OCI-LY1 (cell line): Measurements from ENCODE around the gene SPATA9.

Experiments used
- H2AFZ ChIP-seq: fragments of 200-600 bp; sonication (generic), shearing (Covaris generic); 2 replicates; pipeline ENCODE4 v1.6.0; 2014; ENCODE audit warnings: antibody characterized with exemption, mild to moderate bottlenecking, low read length
- H3F3A ChIP-seq: fragments of 200-600 bp; sonication (generic), shearing (Covaris generic); 2 replicates; pipeline ENCODE4 v1.6.0; 2014; ENCODE audit warnings: mild to moderate bottlenecking, antibody characterized with exemption, low read length, moderate library complexity; ENCODE audit not compliant: insufficient read depth
- H3K27ac ChIP-seq: fragments of 200-600 bp; sonication (generic); 2 replicates; pipeline ENCODE4 v1.5.1; 2014; ENCODE audit warnings: low read length, mixed run types, mild to moderate bottlenecking, low read depth; ENCODE audit not compliant: poor library complexity, severe bottlenecking
- H3K27me3 ChIP-seq: fragments of 200-600 bp; sonication (generic); 2 replicates; pipeline ENCODE4 v1.6.0; 2014; ENCODE audit warnings: antibody characterized with exemption, mild to moderate bottlenecking, low read length, moderate library complexity; ENCODE audit not compliant: insufficient read depth
- H3K36me3 ChIP-seq: fragments of 200-600 bp; sonication (generic); 2 replicates; pipeline ENCODE4 v1.6.1; 2014; ENCODE audit warnings: mild to moderate bottlenecking, antibody characterized with exemption, low read length, moderate library complexity, mixed read lengths; ENCODE audit not compliant: insufficient read depth
- H3K4me1 ChIP-seq: fragments of 200-600 bp; sonication (generic); 2 replicates; pipeline ENCODE4 v1.5.1; 2014; ENCODE audit warnings: mild to moderate bottlenecking, low read length, moderate library complexity; ENCODE audit not compliant: insufficient read depth, severe bottlenecking
- H3K4me2 ChIP-seq: fragments of 200-600 bp; sonication (generic), shearing (Covaris generic); 2 replicates; pipeline ENCODE4 v1.6.1; 2014; ENCODE audit warnings: low read length
- H3K4me3 ChIP-seq: fragments of 200-600 bp; sonication (generic); 2 replicates; pipeline ENCODE4 v1.5.1; 2014; ENCODE audit warnings: low read length, low read depth, mild to moderate bottlenecking, mixed read lengths; ENCODE audit not compliant: poor library complexity, severe bottlenecking
- H3K79me2 ChIP-seq: fragments of 200-600 bp; shearing (Covaris generic); 2 replicates; pipeline ENCODE4 v1.6.1; 2016; ENCODE audit warnings: mixed run types, low read length, mixed read lengths; ENCODE audit not compliant: insufficient read depth
- H3K9ac ChIP-seq: fragments of 200-600 bp; sonication (generic), shearing (Covaris generic); 2 replicates; pipeline ENCODE4 v1.6.1; 2014; ENCODE audit warnings: mild to moderate bottlenecking, low read length, mixed read lengths
- H3K9me2 ChIP-seq: fragments of 200-600 bp; sonication (generic), shearing (Covaris generic); 2 replicates; pipeline ENCODE4 v1.6.1; 2014; ENCODE audit warnings: low read depth, mild to moderate bottlenecking, low read length, mixed read lengths
- H3K9me3 ChIP-seq: fragments of 200-600 bp; shearing (Covaris generic); 2 replicates; pipeline ENCODE4 v1.6.1; 2014; ENCODE audit warnings: low read length, mixed read lengths
- H4K20me1 ChIP-seq: fragments of 200-600 bp; sonication (generic), shearing (Covaris generic); 2 replicates; pipeline ENCODE4 v1.6.0; 2016; ENCODE audit warnings: mild to moderate bottlenecking, low read length; ENCODE audit not compliant: insufficient read depth
- CTCF ChIP-seq: fragments of 200-600 bp; sonication (generic), shearing (Covaris generic); IDR thresholded peaks from 2 replicates; pipeline ENCODE4 v1.5.1; 2017; ENCODE audit warnings: mild to moderate bottlenecking, antibody characterized with exemption, low read length, moderate library complexity, mixed read lengths
- EZH2 ChIP-seq: fragments of 200-600 bp; sonication (generic), shearing (Covaris generic); IDR thresholded peaks from 2 replicates; pipeline ENCODE4 v1.8.0; 2017; ENCODE audit warnings: borderline replicate concordance, mixed run types, mild to moderate bottlenecking, antibody characterized with exemption, low read length, moderate library complexity, mixed read lengths

SPATA9 gene

DNA sequence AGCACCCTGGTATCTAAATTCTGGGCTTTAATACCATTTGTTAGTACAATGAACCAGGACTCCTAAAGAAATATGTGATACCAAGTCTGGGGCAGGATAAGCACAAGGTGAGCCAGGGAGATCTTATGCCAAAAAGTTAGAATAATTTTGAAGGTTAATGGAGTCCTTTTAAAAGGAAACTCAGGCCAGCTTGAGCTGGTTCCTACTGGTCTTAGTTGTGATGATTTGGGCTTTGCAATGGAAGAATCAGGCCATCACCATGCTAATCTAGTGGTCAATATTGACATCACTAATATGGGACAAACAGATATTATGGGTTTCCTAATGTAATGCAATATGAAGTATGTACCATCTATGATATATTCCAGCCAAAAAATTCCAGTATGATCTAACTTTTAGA is 7.5 kb upstream of the SPATA9 start:
- no peaks in the 10 kb centered on the region for H3K9me2 ChIP-seq
- no peaks in the 10 kb centered on the region for H3F3A ChIP-seq
- no peaks in the 10 kb centered on the region for H3K79me2 ChIP-seq
- no peak overlapping the region for H3K27ac ChIP-seq
- H3K9me3 ChIP-seq = no peaks in the 10 kb centered on the region
- H3K4me1 ChIP-seq = no peaks in the 10 kb centered on the region
- TF ChIP-seq EZH2 = no peak
- TF ChIP-seq CTCF = no peak
- no peak overlapping the region for H3K4me3 ChIP-seq
- H3K36me3 ChIP-seq = no peaks in the 10 kb centered on the region
- H3K9ac ChIP-seq = no peak overlapping the region
- no peaks in the 10 kb centered on the region for H3K27me3 ChIP-seq
- no peak overlapping the region for H2AFZ ChIP-seq
- no peaks in the 10 kb centered on the region for H4K20me1 ChIP-seq
- H3K4me2 ChIP-seq = no peak overlapping the region

GRCh38 chr5:95689680-95690079 is 6.9 kb upstream of the SPATA9 start:
- H3F3A ChIP-seq = no peaks in the 10 kb centered on the region
- TF ChIP-seq EZH2 = no peak
- TF ChIP-seq CTCF = no peak
- H3K79me2 ChIP-seq = no peaks in the 10 kb centered on the region
- no peak overlapping the region for H3K4me3 ChIP-seq
- H4K20me1 ChIP-seq = no peaks in the 10 kb centered on the region
- H3K27ac ChIP-seq = no peak overlapping the region
- no peaks in the 10 kb centered on the region for H3K27me3 ChIP-seq
- no peaks in the 10 kb centered on the region for H3K4me1 ChIP-seq
- no peaks in the 10 kb centered on the region for H3K36me3 ChIP-seq
- H2AFZ ChIP-seq = no peak overlapping the region
- no peak overlapping the region for H3K4me2 ChIP-seq
- H3K9me3 ChIP-seq = no peaks in the 10 kb centered on the region
- H3K9me2 ChIP-seq = no peaks in the 10 kb centered on the region
- H3K9ac ChIP-seq = no peak overlapping the region

- Histone ChIP-seq H3K27me3 (no peaks in the 10 kb centered on the region), H3K9me2 (no peaks in the 10 kb centered on the region), H3K27ac (no peak overlapping the region), H2AFZ (no peak overlapping the region), H3K36me3 (no peaks in the 10 kb centered on the region), H3K4me3 (no peak overlapping the region), H3K4me2 (no peak overlapping the region), H3K9me3 (no peaks in the 10 kb centered on the region), H3K79me2 (no peaks in the 10 kb centered on the region), H3K4me1 (no peaks in the 10 kb centered on the region), H4K20me1 (no peaks in the 10 kb centered on the region), H3F3A (no peaks in the 10 kb centered on the region), H3K9ac (no peak overlapping the region)
- TF ChIP-seq CTCF (no peak), EZH2 (no peak)
These were observed 3.9 kb upstream of the SPATA9 start for GRCh38 chr5:95686651-95687050.
